CD8-positive, alpha-beta memory T cell (primary cell): ENCODE results near the gene RBMS2. TPM values are rescaled to one million over a fixed set of nuclear protein-coding genes. Genes with fewer than 3 reads are reported as not detected.

Experiments used
- CTCF ChIA-PET: fragments of 350-600 bp; sonication (Branson Sonifier 250); formaldehyde crosslinking; loops from one replicate; lab custom pipeline; 2021; ENCODE audit warnings: antibody characterized with exemption; lab: Charles Lee
- POLR2A ChIA-PET: fragments of 350-600 bp; sonication (Branson Sonifier 250); formaldehyde crosslinking; loops from one replicate; lab custom pipeline; 2021; ENCODE audit warnings: antibody characterized with exemption; lab: Charles Lee
- DNase-seq, 5 donors: peaks; one replicate each; pipeline versions ENCODE4 v3.0.0 to v3.0.0-alpha.2; 2020 to 2022; ENCODE audit warnings: mixed read lengths in 1 of 5
- H3K27ac ChIP-seq: one replicate; pipeline ENCODE4 v1.7.0; 2013; ENCODE audit warnings: low read depth, mild to moderate bottlenecking, low read length, moderate library complexity
- H3K27me3 ChIP-seq: 2 replicates; pipeline ENCODE4 v1.7.0; 2013; ENCODE audit warnings: low read length, mild to moderate bottlenecking; ENCODE audit not compliant: insufficient read depth, poor library complexity, severe bottlenecking
- H3K36me3 ChIP-seq: 2 replicates; pipeline ENCODE4 v1.7.0; 2013; ENCODE audit warnings: mild to moderate bottlenecking, low read length, moderate library complexity; ENCODE audit not compliant: insufficient read depth
- H3K4me1 ChIP-seq: 2 replicates; pipeline ENCODE4 v1.7.0; 2013; ENCODE audit warnings: mild to moderate bottlenecking, low read length, moderate library complexity; ENCODE audit not compliant: insufficient read depth
- H3K4me3 ChIP-seq: 2 replicates; pipeline ENCODE4 v1.7.0; 2013; ENCODE audit warnings: mild to moderate bottlenecking, low read length
- H3K9me3 ChIP-seq: 2 replicates; pipeline ENCODE4 v1.7.0; 2013; ENCODE audit warnings: mild to moderate bottlenecking, low read length
- H3K27ac Mint-ChIP-seq, 8 donors: one replicate each; pipeline ENCODE4 v1.8.0; 2020 to 2021; ENCODE audit warnings: mixed read lengths in 8 of 8, mild to moderate bottlenecking in 6 of 8, inconsistent platforms in 3 of 8, moderate library complexity in 3 of 8
- H3K27me3 Mint-ChIP-seq, 2 donors: one replicate each; pipeline ENCODE4 v1.8.0; 2020 to 2021; ENCODE audit warnings: mixed read lengths in 2 of 2, mild to moderate bottlenecking in 1 of 2, moderate library complexity in 1 of 2
- H3K36me3 Mint-ChIP-seq, 3 donors: one replicate each; pipeline ENCODE4 v1.8.0; 2020 to 2021; ENCODE audit warnings: mixed read lengths in 3 of 3, inconsistent platforms in 1 of 3, mild to moderate bottlenecking in 1 of 3
- H3K4me1 Mint-ChIP-seq, 3 donors: one replicate each; pipeline ENCODE4 v1.8.0; 2020 to 2021; ENCODE audit warnings: mixed read lengths in 3 of 3, inconsistent platforms in 1 of 3, mild to moderate bottlenecking in 1 of 3
- H3K4me3 Mint-ChIP-seq, 7 donors: one replicate each; pipeline ENCODE4 v1.8.0; 2020 to 2021; ENCODE audit warnings: mixed read lengths in 7 of 7, mild to moderate bottlenecking in 6 of 7, moderate library complexity in 4 of 7, inconsistent platforms in 2 of 7
- H3K9me3 Mint-ChIP-seq, 5 donors: one replicate each; pipeline ENCODE4 v1.8.0; 2020 to 2022; ENCODE audit warnings: mixed read lengths in 5 of 5, mild to moderate bottlenecking in 3 of 5, moderate library complexity in 2 of 5, inconsistent platforms in 1 of 5
- polyA plus RNA-seq: library from polyadenylated mRNA; unstranded; fragments of 300-500 nt; fragmentation: Illumina TruSeq; gene quantifications from one replicate; pipeline ENCODE4 v1.2.3, GENCODE V29; 2021
- total RNA-seq, 2 experiments: library from RNA; stranded (reverse); gene quantifications; one replicate each; pipeline ENCODE4 v1.2.3, GENCODE V29; 2021

Gene RBMS2
- total and polyA plus RNA-seq, 3 experiments from 2014 or later: 1.4 to 4.7 (median 3.5) TPM

DNA sequence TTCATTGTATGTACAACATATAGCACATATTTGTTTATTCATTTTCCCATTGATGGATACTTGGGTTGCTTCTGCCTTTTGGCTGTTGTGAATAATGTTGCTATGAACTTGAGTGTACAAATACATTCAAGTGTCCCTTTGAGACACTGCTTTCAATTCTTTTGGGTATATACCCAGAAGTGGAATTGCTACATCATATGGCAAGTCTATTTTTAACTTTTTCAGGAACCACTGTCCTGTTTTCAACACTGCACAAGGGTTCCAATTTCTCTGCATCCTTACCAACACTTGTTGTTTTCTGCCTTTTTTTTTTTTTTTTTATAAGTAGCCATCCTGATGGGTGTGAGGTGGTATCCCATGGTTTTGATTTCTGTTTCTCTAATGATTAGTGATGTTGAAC lies 15.9 kb downstream of the RBMS2 start:
- H3K4me3 Mint-ChIP-seq: no peak overlapping the region
- CTCF ChIA-PET: no interaction called here
- POLR2A ChIA-PET: no interaction called here

GRCh38 chr12:56541631-56542030 lies 20.0 kb downstream of the RBMS2 start:
- Histone ChIP-seq H3K9me3 (no peaks in the 10 kb centered on the region), H3K4me1 (no peaks in the 10 kb centered on the region), H3K27ac (no peak overlapping the region), H3K4me3 (no peak overlapping the region), H3K36me3 (no peaks in the 10 kb centered on the region), H3K27me3 (no peaks in the 10 kb centered on the region)
- POLR2A ChIA-PET: no interaction called here
- Mint-ChIP-seq H3K4me1 (peaks cover 0 to 3% (median 0%) of the 10 kb centered on the region in 3 donors), H3K9me3 (no peaks in the 10 kb centered on the region), H3K27ac (no peak overlapping the region), H3K4me3 (no peak overlapping the region), H3K27me3 (no peaks in the 10 kb centered on the region), H3K36me3 (no peaks in the 10 kb centered on the region)
- no peak for DNase-seq
- CTCF ChIA-PET: interaction anchor here (1.0 kb wide), 1 partner anchor 32 kb away, joined by 3 read pairs; no protein-coding TSS in a partner anchor

More for the DNA sequence above, 15.9 kb downstream of the RBMS2 start:
- Histone ChIP-seq H3K9me3 (no peaks in the 10 kb centered on the region), H3K4me3 (no peak overlapping the region), H3K27me3 (no peaks in the 10 kb centered on the region), H3K36me3 (no peaks in the 10 kb centered on the region), H3K27ac (no peak overlapping the region), H3K4me1 (no peaks in the 10 kb centered on the region)
- Mint-ChIP-seq H3K27ac (peak overlapping the region in 1 of 8 donors; percentile 38), H3K27me3 (no peaks in the 10 kb centered on the region), H3K36me3 (peaks cover 0 to 2% (median 0%) of the 10 kb centered on the region in 3 donors), H3K9me3 (no peaks in the 10 kb centered on the region), H3K4me1 (peaks cover 0 to 3% (median 0%) of the 10 kb centered on the region in 3 donors)
- DNase-seq: no peak

DNA sequence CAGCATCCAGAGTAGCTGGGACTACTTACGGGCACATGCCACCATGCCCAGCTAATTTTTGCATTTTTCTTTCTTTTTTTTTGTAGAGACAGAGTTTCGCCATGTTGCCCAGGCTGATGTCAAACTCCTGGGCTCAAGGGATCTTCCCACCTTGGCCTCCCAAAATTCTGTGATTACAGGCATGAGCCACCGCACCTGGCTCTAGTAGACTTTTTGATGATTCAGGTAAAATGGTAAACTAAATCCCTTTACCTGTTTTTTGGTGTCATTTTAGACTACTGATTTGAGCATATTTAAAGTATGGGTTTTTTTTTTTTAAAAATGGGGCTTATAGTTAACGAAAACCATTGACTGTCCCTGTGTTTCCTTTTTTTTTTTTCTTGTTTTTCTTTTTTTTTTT lies 20.5 kb downstream of the RBMS2 start:
- no peak for DNase-seq
- Histone ChIP-seq H3K27me3 (no peaks in the 10 kb centered on the region), H3K9me3 (no peaks in the 10 kb centered on the region), H3K4me1 (no peaks in the 10 kb centered on the region), H3K4me3 (no peak overlapping the region), H3K36me3 (no peaks in the 10 kb centered on the region), H3K27ac (no peak overlapping the region)
- CTCF ChIA-PET: no interaction called here
- no peak overlapping the region for H3K27ac Mint-ChIP-seq
- H3K4me1 Mint-ChIP-seq: peaks cover 0 to 3% (median 0%) of the 10 kb centered on the region in 3 donors
- POLR2A ChIA-PET: no interaction called here
- no peaks in the 10 kb centered on the region for H3K27me3 Mint-ChIP-seq
- H3K4me3 Mint-ChIP-seq: no peak overlapping the region
- H3K9me3 Mint-ChIP-seq: no peaks in the 10 kb centered on the region
- no peaks in the 10 kb centered on the region for H3K36me3 Mint-ChIP-seq

- Histone ChIP-seq H3K27ac (no peak overlapping the region), H3K36me3 (no peaks in the 10 kb centered on the region), H3K9me3 (no peaks in the 10 kb centered on the region), H3K4me1 (no peaks in the 10 kb centered on the region), H3K27me3 (no peaks in the 10 kb centered on the region), H3K4me3 (no peak overlapping the region)
- no peak overlapping the region for H3K27ac Mint-ChIP-seq
- POLR2A ChIA-PET: no interaction called here
- no peaks in the 10 kb centered on the region for H3K4me1 Mint-ChIP-seq
- CTCF ChIA-PET: no interaction called here
- no peak for DNase-seq
- H3K36me3 Mint-ChIP-seq: no peaks in the 10 kb centered on the region
- no peaks in the 10 kb centered on the region for H3K9me3 Mint-ChIP-seq
- H3K27me3 Mint-ChIP-seq: no peaks in the 10 kb centered on the region
- no peak overlapping the region for H3K4me3 Mint-ChIP-seq
Observed at GRCh38 chr12:56545023-56545604, 23.5 kb downstream of the RBMS2 start.

GRCh38 chr12:56546680-56547079 lies 25.1 kb downstream of the RBMS2 start:
- H3K27me3 ChIP-seq: no peaks in the 10 kb centered on the region
- no peak for DNase-seq
- H3K4me3 Mint-ChIP-seq: no peak overlapping the region
- ChIA-PET POLR2A (no interaction called here), CTCF (interaction anchor here (0.6 kb wide), 1 partner anchor 138 kb away, joined by 4 read pairs; no protein-coding TSS in a partner anchor)
- no peak overlapping the region for H3K4me3 ChIP-seq
- H3K4me1 ChIP-seq: no peaks in the 10 kb centered on the region
- no peaks in the 10 kb centered on the region for H3K9me3 ChIP-seq
- H3K36me3 Mint-ChIP-seq: no peaks in the 10 kb centered on the region
- no peaks in the 10 kb centered on the region for H3K4me1 Mint-ChIP-seq
- H3K36me3 ChIP-seq: no peaks in the 10 kb centered on the region
- no peak overlapping the region for H3K27ac ChIP-seq
- H3K27me3 Mint-ChIP-seq: no peaks in the 10 kb centered on the region
- H3K9me3 Mint-ChIP-seq: no peaks in the 10 kb centered on the region
- no peak overlapping the region for H3K27ac Mint-ChIP-seq

DNA sequence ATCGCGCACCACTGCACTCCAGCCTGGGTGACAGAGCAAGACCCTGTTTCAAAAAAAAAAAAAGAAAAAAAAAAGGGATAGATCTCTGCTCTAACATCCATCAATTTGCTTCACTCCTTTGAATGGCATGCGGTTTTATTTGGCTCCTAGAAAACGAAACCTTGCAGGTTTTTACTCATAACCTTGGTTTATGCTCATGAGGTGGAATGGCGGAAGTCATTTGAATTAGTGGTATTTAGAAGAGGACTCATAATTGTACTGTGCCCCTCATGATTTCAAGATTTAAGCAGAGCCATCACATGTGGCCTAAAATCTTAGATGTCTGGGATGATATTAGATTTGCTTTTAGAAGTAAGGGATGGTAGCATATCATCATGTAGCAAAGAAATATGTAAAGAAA lies 29.4 kb downstream of the RBMS2 start:
- no peak overlapping the region for H3K4me3 Mint-ChIP-seq
- POLR2A ChIA-PET: no interaction called here
- no peak overlapping the region for H3K27ac Mint-ChIP-seq
- Histone ChIP-seq H3K4me1 (no peaks in the 10 kb centered on the region), H3K27me3 (no peaks in the 10 kb centered on the region), H3K27ac (no peak overlapping the region), H3K36me3 (no peaks in the 10 kb centered on the region), H3K4me3 (no peak overlapping the region), H3K9me3 (no peaks in the 10 kb centered on the region)
- no peak for DNase-seq
- no peaks in the 10 kb centered on the region for H3K36me3 Mint-ChIP-seq
- CTCF ChIA-PET: no interaction called here
- no peaks in the 10 kb centered on the region for H3K27me3 Mint-ChIP-seq
- no peaks in the 10 kb centered on the region for H3K9me3 Mint-ChIP-seq
- H3K4me1 Mint-ChIP-seq: no peaks in the 10 kb centered on the region

DNA sequence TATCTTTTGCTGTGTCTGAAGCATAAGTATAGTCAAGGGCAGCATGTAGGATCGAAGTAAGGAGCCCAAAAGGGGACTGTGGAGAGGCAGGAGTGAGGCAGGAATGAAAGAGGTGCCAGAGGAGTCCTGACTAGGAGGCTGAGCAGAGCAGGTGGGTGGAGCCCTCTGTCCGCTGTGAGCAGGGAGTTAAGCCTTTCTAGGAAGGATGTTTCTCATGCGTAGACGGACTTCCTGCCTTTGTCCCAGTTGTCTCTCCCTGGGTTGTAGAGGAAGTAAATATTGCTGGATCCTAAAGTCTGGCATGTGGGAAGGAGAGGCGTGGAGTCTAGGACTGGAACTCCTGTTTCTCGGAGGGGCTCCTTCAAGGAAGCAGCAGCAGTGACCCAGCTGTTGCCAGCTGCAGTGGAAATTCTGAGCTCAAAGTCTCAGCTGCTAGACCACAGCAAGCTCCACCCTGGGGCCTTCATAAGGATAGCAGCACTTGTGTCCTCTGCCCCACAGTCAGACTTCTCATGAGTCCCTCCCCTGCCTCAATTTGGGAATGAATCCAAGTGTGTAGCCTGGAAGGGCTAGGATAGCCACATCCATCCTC lies 44.0 kb downstream of the RBMS2 start:
- DNase-seq: peak in 1 of 5 donors; percentile 15
- Histone ChIP-seq H3K9me3 (no peaks in the 10 kb centered on the region), H3K36me3 (no peaks in the 10 kb centered on the region), H3K27ac (no peak overlapping the region), H3K27me3 (no peaks in the 10 kb centered on the region), H3K4me1 (peaks cover 22% of the 10 kb centered on the region), H3K4me3 (no peak overlapping the region)
- H3K4me1 Mint-ChIP-seq: peaks cover 14 to 21% (median 14%) of the 10 kb centered on the region in 3 donors
- H3K9me3 Mint-ChIP-seq: no peaks in the 10 kb centered on the region
- ChIA-PET CTCF (interaction anchor here (1.4 kb wide), 1 partner anchor 51 kb away, joined by 4 read pairs; no protein-coding TSS in a partner anchor), POLR2A (interaction anchor here (0.5 kb wide), 1 partner anchor 1345 kb away, joined by 3 read pairs; no protein-coding TSS in a partner anchor)
- peaks cover 0 to 9% (median 3%) of the 10 kb centered on the region in 3 donors for H3K36me3 Mint-ChIP-seq
- peak overlapping the region in 4 of 7 donors; percentile 19 to 63 (median 35) for H3K4me3 Mint-ChIP-seq
- no peaks in the 10 kb centered on the region for H3K27me3 Mint-ChIP-seq
- peak overlapping the region in 6 of 8 donors; percentile 14 to 79 (median 51) for H3K27ac Mint-ChIP-seq

- DNase-seq: no peak
- ChIA-PET POLR2A (no interaction called here), CTCF (interaction anchor here (0.6 to 2.3 kb wide), 2 partner anchors 11 to 54 kb away, joined by 3 to 14 read pairs; no protein-coding TSS in a partner anchor)
- Histone ChIP-seq H3K27me3 (no peaks in the 10 kb centered on the region), H3K9me3 (no peaks in the 10 kb centered on the region), H3K4me1 (peaks cover 27% of the 10 kb centered on the region), H3K36me3 (no peaks in the 10 kb centered on the region), H3K27ac (no peak overlapping the region), H3K4me3 (no peak overlapping the region)
- peaks cover 14 to 21% (median 14%) of the 10 kb centered on the region in 3 donors for H3K4me1 Mint-ChIP-seq
- peaks cover 0 to 2% (median 0%) of the 10 kb centered on the region in 3 donors for H3K36me3 Mint-ChIP-seq
- no peak overlapping the region for H3K4me3 Mint-ChIP-seq
- H3K9me3 Mint-ChIP-seq: no peaks in the 10 kb centered on the region
- H3K27me3 Mint-ChIP-seq: no peaks in the 10 kb centered on the region
- no peak overlapping the region for H3K27ac Mint-ChIP-seq
Observed at GRCh38 chr12:56568146-56568545, 46.5 kb downstream of the RBMS2 start.
